Gastroesophageal sphincter (tissue), 4 donors: ENCODE results near the gene AFDN. TPM values are rescaled to one million over a fixed set of nuclear protein-coding genes. Genes with fewer than 3 reads are reported as not detected.

ENCODE experiments used
- ATAC-seq: fragments of 150-250 bp; one replicate; pipeline ENCODE4 v1.9.1; 2016; ENCODE audit warnings: mild to moderate bottlenecking, moderate library complexity
- H3K27ac ChIP-seq, 4 donors: fragments of 200-600 bp; sonication (generic) in 3 of 4; 1 replicate in 3 of 4; 2 replicates in 1 of 4; pipeline ENCODE4 v1.5.1; 2016 to 2019
- H3K27me3 ChIP-seq: fragments of 200-600 bp; sonication (generic); one replicate; pipeline ENCODE4 v1.5.1; 2019
- H3K36me3 ChIP-seq, 2 donors: fragments of 200-600 bp; sonication (generic); one replicate each; pipeline ENCODE4 v1.5.1; 2019; ENCODE audit warnings: control low read depth in 1 of 2
- H3K4me1 ChIP-seq, 3 donors: fragments of 200-600 bp; sonication (generic); 1 replicate in 2 of 3; 2 replicates in 1 of 3; pipeline ENCODE4 v1.5.1; 2016 to 2019; ENCODE audit warnings: control low read depth in 2 of 3
- H3K4me3 ChIP-seq, 2 donors: fragments of 200-600 bp; sonication (generic); one replicate each; pipeline ENCODE4 v1.5.1; 2019; ENCODE audit warnings: mild to moderate bottlenecking in 1 of 2, moderate library complexity in 1 of 2
- H3K9me3 ChIP-seq, 3 donors: fragments of 200-600 bp; sonication (generic); one replicate each; pipeline ENCODE4 v1.5.1; 2017 to 2019; ENCODE audit warnings: control low read depth in 2 of 3
- CTCF ChIP-seq, 4 experiments: fragments of 200-600 bp in 2 of 4; fragments of 450-650 bp in 2 of 4; sonication (generic) in 1 of 4; IDR thresholded peaks; one replicate each; pipeline ENCODE4 v1.5.1; 2017 to 2019; ENCODE audit warnings: antibody characterized with exemption in 4 of 4, mild to moderate bottlenecking in 2 of 4, moderate library complexity in 2 of 4
- EP300 ChIP-seq: sonication (generic); formaldehyde crosslinking; IDR thresholded peaks from one replicate; pipeline ENCODE4 v1.6.1; 2017; ENCODE audit warnings: antibody characterized with exemption, mild to moderate bottlenecking
- POLR2A ChIP-seq, 2 donors: fragments of 450-650 bp; IDR thresholded peaks; one replicate each; pipeline ENCODE4 v1.6.1; 2017; ENCODE audit warnings: antibody characterized with exemption in 2 of 2, mild to moderate bottlenecking in 2 of 2, moderate library complexity in 1 of 2
- POLR2AphosphoS5 ChIP-seq: sonication (generic); formaldehyde crosslinking; IDR thresholded peaks from one replicate; pipeline ENCODE4 v1.6.1; 2017; ENCODE audit warnings: antibody characterized with exemption
- WGBS, 2 donors: methylation state at CpG; one replicate each; pipeline ENCODE4 v1.1.5; 2018; ENCODE audit warnings: low coverage in 1 of 2; 5-methylcytosine and 5-hydroxymethylcytosine counted together
- total RNA-seq, 4 donors: library from RNA; depleted of rRNA; stranded (reverse); fragments of >200 nt; gene quantifications; one replicate each; pipeline ENCODE4 v1.1.0, GENCODE V29; 2016

Gene AFDN
- total RNA-seq, 4 donors from 2014 or later: 60.7 to 98.4 (median 79.7) TPM

GRCh38 chr6:167824591-167825331 lies 1.9 kb upstream of the AFDN start:
- no peak for TF ChIP-seq CTCF (IDR thresholded peaks at IDR 0.05)
- no peak for TF ChIP-seq POLR2AphosphoS5
- no peak for TF ChIP-seq POLR2A (IDR thresholded peaks at IDR 0.05)
- TF ChIP-seq EP300: no peak
- Histone ChIP-seq H3K27me3 (no peaks in the 10 kb centered on the region), H3K36me3 (no peaks in the 10 kb centered on the region), H3K9me3 (no peaks in the 10 kb centered on the region), H3K4me3 (peak overlapping the region in 1 of 2 donors; percentile 72), H3K27ac (peak overlapping the region in 3 of 4 donors; percentile 66 to 76 (median 67)), H3K4me1 (peaks cover 0 to 39% (median 0%) of the 10 kb centered on the region in 3 donors)
- 24 to 42% methylated on average over 13 to 14 of the region's 19 CpGs for WGBS, 2 donors
- no peak for ATAC-seq

GRCh38 chr6:167825332-167826229 lies 1.1 kb upstream of the AFDN start:
- Histone ChIP-seq H3K9me3 (no peaks in the 10 kb centered on the region), H3K4me1 (peaks cover 0 to 46% (median 0%) of the 10 kb centered on the region in 3 donors), H3K36me3 (no peaks in the 10 kb centered on the region), H3K27me3 (no peaks in the 10 kb centered on the region), H3K4me3 (peak overlapping the region; percentile 72 to 78), H3K27ac (peak overlapping the region in 3 of 4 donors; percentile 66 to 76 (median 67))
- no peak for TF ChIP-seq POLR2AphosphoS5
- TF ChIP-seq CTCF (IDR thresholded peaks at IDR 0.05): no peak
- TF ChIP-seq POLR2A (IDR thresholded peaks at IDR 0.05): no peak
- WGBS, 2 donors: 4 to 7% methylated on average over 9 to 19 of the region's 70 CpGs
- peak; percentile 5 for ATAC-seq

GRCh38 chr6:167826230-167826895 lies 348 bp upstream of the AFDN start:
- Histone ChIP-seq H3K27ac (peak overlapping the region in 3 of 4 donors; percentile 66 to 76 (median 67)), H3K4me3 (peak overlapping the region; percentile 72 to 78), H3K4me1 (peaks cover 0 to 52% (median 0%) of the 10 kb centered on the region in 3 donors), H3K9me3 (no peaks in the 10 kb centered on the region), H3K27me3 (no peaks in the 10 kb centered on the region), H3K36me3 (no peaks in the 10 kb centered on the region)
- TF ChIP-seq CTCF (IDR thresholded peaks at IDR 0.05) (peak; percentile 17 to 66 (median 54)), POLR2A (IDR thresholded peaks at IDR 0.05) (no peak)
- no CpG with 5 or more reads among the region's 90 CpGs for WGBS, 2 donors
- ATAC-seq: peak; percentile 90

- peak overlapping the region; percentile 72 to 77 for H3K4me3 ChIP-seq
- WGBS, 2 donors: 4 to 14% methylated on average over 12 to 15 of the region's 51 CpGs
Measured at GRCh38 chr6:167827583-167828324, 1.0 kb downstream of the AFDN start.

More at GRCh38 chr6:167827583-167828324, 1.0 kb downstream of the AFDN start:
- peak; percentile 21 for ATAC-seq
- Histone ChIP-seq H3K4me1 (peaks cover 0 to 63% (median 3%) of the 10 kb centered on the region in 3 donors), H3K9me3 (no peaks in the 10 kb centered on the region), H3K27ac (peak overlapping the region in 3 of 4 donors; percentile 82 to 88 (median 86)), H3K36me3 (no peaks in the 10 kb centered on the region), H3K27me3 (no peaks in the 10 kb centered on the region)
- no peak for TF ChIP-seq POLR2AphosphoS5
- peak in 1 of 4 experiments; percentile 26 for TF ChIP-seq CTCF (IDR thresholded peaks at IDR 0.05)
- peak in 1 of 2 donors; percentile 10 for TF ChIP-seq POLR2A (IDR thresholded peaks at IDR 0.05)
- TF ChIP-seq EP300: no peak
